IMR-90 (cell line): Measurements from ENCODE around the gene RNF224. TPM values are rescaled to one million over a fixed set of nuclear protein-coding genes. Genes with fewer than 3 reads are reported as not detected.

Experiments used
- ATAC-seq: fragments of 200-7000 bp; cut with Tn5 transposase; 2 replicates; pipeline ENCODE4 v1.9.1; 2020; ENCODE audit warnings: low read depth, mild to moderate bottlenecking, moderate library complexity
- BruUV-seq: library from RNA; stranded (reverse); fragments of 400-500 nt; replicated peaks from 2 replicates; lab custom pipeline; 2021; lab: Mats Ljungman, UMichigan
- CTCF ChIA-PET: fragments of 300-600 bp; formaldehyde crosslinking; extraction: SDS; loops from one replicate; lab custom pipeline; 2021; ENCODE audit warnings: antibody characterized with exemption; lab: Yijun Ruan, JAX
- POLR2A ChIA-PET: fragments of 300-600 bp; sonication (Branson Sonifier 250); formaldehyde crosslinking; loops from one replicate; lab custom pipeline; 2022; ENCODE audit warnings: antibody characterized with exemption; ENCODE audit not compliant: unreplicated experiment; lab: Charles Lee
- DNase-seq: peaks from one replicate; pipeline ENCODE4 v3.0.0; 2013
- H2AFZ ChIP-seq: replicated peaks from 2 replicates; pipeline ENCODE3; 2013; ENCODE audit warnings: low read length, mild to moderate bottlenecking; ENCODE audit not compliant: poor library complexity
- H2AK5ac ChIP-seq: 2 replicates; pipeline ENCODE4 v1.6.1; 2013; ENCODE audit warnings: low read depth, low read length, inconsistent platforms
- H2AK9ac ChIP-seq: replicated peaks from 2 replicates; pipeline ENCODE3; 2013; ENCODE audit warnings: mild to moderate bottlenecking, low read depth, low read length, moderate library complexity; ENCODE audit not compliant: poor library complexity
- H2BK120ac ChIP-seq: 2 replicates; pipeline ENCODE4 v1.6.1; 2013; ENCODE audit warnings: low read depth, low read length, inconsistent platforms
- H2BK15ac ChIP-seq: 3 replicates; pipeline ENCODE4 v1.6.1; 2013; ENCODE audit warnings: low read depth, low read length, inconsistent platforms
- H2BK20ac ChIP-seq: 2 replicates; pipeline ENCODE4 v1.6.1; 2013; ENCODE audit warnings: low read depth, mild to moderate bottlenecking, inconsistent platforms, low read length, moderate library complexity
- H2BK5ac ChIP-seq: 2 replicates; pipeline ENCODE4 v1.6.1; 2013; ENCODE audit warnings: mild to moderate bottlenecking, low read depth, low read length, inconsistent platforms; ENCODE audit not compliant: poor library complexity, severe bottlenecking
- H3K14ac ChIP-seq: replicated peaks from 2 replicates; pipeline ENCODE4 v1.6.1; 2013; ENCODE audit warnings: low read depth, low read length, inconsistent platforms
- H3K18ac ChIP-seq: 2 replicates; pipeline ENCODE4 v1.6.1; 2013; ENCODE audit warnings: low read depth, low read length, control low read depth
- H3K23ac ChIP-seq: 2 replicates; pipeline ENCODE4 v1.6.1; 2013; ENCODE audit warnings: low read depth, low read length, inconsistent platforms
- H3K27ac ChIP-seq: 2 replicates; pipeline ENCODE4 v1.5.1; 2013; ENCODE audit warnings: mild to moderate bottlenecking, control low read depth, low read length; ENCODE audit not compliant: insufficient read depth
- H3K27me3 ChIP-seq: 2 replicates; pipeline ENCODE4 v1.6.1; 2013; ENCODE audit warnings: low read length; ENCODE audit not compliant: control insufficient read depth, insufficient read depth
- H3K36me3 ChIP-seq: 2 replicates; pipeline ENCODE4 v1.6.1; 2013; ENCODE audit warnings: low read length, mixed read lengths; ENCODE audit not compliant: control insufficient read depth, insufficient read depth
- H3K4ac ChIP-seq: 2 replicates; pipeline ENCODE4 v1.6.1; 2013; ENCODE audit warnings: low read depth, low read length, inconsistent platforms
- H3K4me1 ChIP-seq: 2 replicates; pipeline ENCODE4 v1.6.1; 2013; ENCODE audit warnings: low read length, mixed read lengths; ENCODE audit not compliant: control insufficient read depth, insufficient read depth
- H3K4me2 ChIP-seq: 2 replicates; pipeline ENCODE4 v1.6.1; 2013; ENCODE audit warnings: low read depth, mild to moderate bottlenecking, control low read depth, low read length, moderate library complexity
- H3K4me3 ChIP-seq: 2 replicates; pipeline ENCODE4 v1.5.1; 2013; ENCODE audit warnings: low read depth, mild to moderate bottlenecking, control low read depth, low read length, moderate library complexity; ENCODE audit not compliant: insufficient read depth
- H3K56ac ChIP-seq: 2 replicates; pipeline ENCODE4 v1.6.1; 2013; ENCODE audit warnings: low read length, inconsistent platforms; ENCODE audit not compliant: insufficient read depth; ENCODE audit errors: extremely low read depth
- H3K79me1 ChIP-seq, 2 experiments: 2 replicates each; pipeline ENCODE4 v1.6.1; 2013; ENCODE audit warnings: low read length in 2 of 2, inconsistent platforms in 1 of 2, low read depth in 1 of 2
- H3K9ac ChIP-seq: 2 replicates; pipeline ENCODE4 v1.6.1; 2013; ENCODE audit warnings: low read depth, low read length, control low read depth
- H3K9me1 ChIP-seq: 2 replicates; pipeline ENCODE4 v1.6.1; 2013; ENCODE audit warnings: low read length, inconsistent platforms; ENCODE audit not compliant: insufficient read depth
- H3K9me3 ChIP-seq: 2 replicates; pipeline ENCODE4 v1.6.1; 2013; ENCODE audit warnings: low read length; ENCODE audit not compliant: control insufficient read depth, insufficient read depth
- H4K20me1 ChIP-seq: 2 replicates; pipeline ENCODE4 v1.6.1; 2013; ENCODE audit warnings: low read length, inconsistent platforms; ENCODE audit not compliant: insufficient read depth
- H4K5ac ChIP-seq: 2 replicates; pipeline ENCODE4 v1.6.1; 2013; ENCODE audit warnings: mild to moderate bottlenecking, low read depth, low read length, control low read depth
- H4K8ac ChIP-seq, 2 experiments: 2 replicates each; pipeline ENCODE4 v1.6.1; 2013; ENCODE audit warnings: low read depth in 2 of 2, low read length in 2 of 2, control low read depth in 1 of 2, inconsistent platforms in 1 of 2
- H4K91ac ChIP-seq: 2 replicates; pipeline ENCODE4 v1.6.1; 2013; ENCODE audit warnings: low read depth, low read length, inconsistent platforms; ENCODE audit not compliant: insufficient read depth
- BHLHE40 ChIP-seq: fragments of 150-350 bp; IDR thresholded peaks from 2 replicates; pipeline ENCODE4 v1.6.1; 2016; ENCODE audit warnings: mild to moderate bottlenecking, low read depth, low read length
- CEBPB ChIP-seq: IDR thresholded peaks from 2 replicates; pipeline ENCODE4 v1.6.1; 2012; ENCODE audit warnings: low read depth, low read length, improper control_type of control experiment
- MAFK ChIP-seq: IDR thresholded peaks from 2 replicates; pipeline ENCODE4 v1.6.1; 2012; ENCODE audit warnings: low read depth, low read length, improper control_type of control experiment
- MXI1 ChIP-seq: IDR thresholded peaks from 2 replicates; pipeline ENCODE4 v1.6.1; 2012; ENCODE audit warnings: low read depth, mild to moderate bottlenecking, low read length, moderate library complexity, borderline replicate concordance
- POLR2A ChIP-seq: IDR thresholded peaks from 2 replicates; pipeline ENCODE4 v1.6.1; 2012; ENCODE audit warnings: mild to moderate bottlenecking, low read depth, low read length
- RCOR1 ChIP-seq: IDR thresholded peaks from 2 replicates; pipeline ENCODE4 v1.6.1; 2012; ENCODE audit warnings: mild to moderate bottlenecking, low read length, improper control_type of control experiment; ENCODE audit not compliant: insufficient replicate concordance
- RFX5 ChIP-seq: IDR thresholded peaks from 2 replicates; pipeline ENCODE4 v1.8.0; 2012; ENCODE audit warnings: low read depth, mild to moderate bottlenecking, low read length, moderate library complexity
- WGBS, 2 experiments: methylation state at CpG; one replicate each; pipeline versions ENCODE4 v1.1.5 to v1.1.7; 2013; ENCODE audit warnings: missing lambda C conversion rate in 2 of 2; ENCODE audit not compliant: insufficient read length in 1 of 2; ENCODE audit errors: extremely low coverage in 2 of 2; 5-methylcytosine and 5-hydroxymethylcytosine counted together
- dilution Hi-C: fragments of 300-500 bp; cut with HindIII; formaldehyde crosslinking; loops from one replicate; pipeline ENCODE4 v1.14.3; 2018; ENCODE audit warnings: low sequenced_read_pairs; ENCODE audit not compliant: unreplicated experiment
- in situ Hi-C: fragments of 300-500 bp; cut with MboI; formaldehyde crosslinking; loops from 3 replicates; pipeline ENCODE4 v1.14.3; 2019; ENCODE audit warnings: low sequenced_read_pairs, inconsistent platforms, mixed read lengths
- intact Hi-C: fragments of 100-400 bp; cut with micrococcal nuclease; formaldehyde crosslinking; loops from 2 replicates; pipeline ENCODE4 v1.10.0; 2022
- polyA plus RNA-seq, 3 experiments: library from polyadenylated mRNA; depleted of rRNA; stranded (reverse); fragments of >200 nt; gene quantifications; 2 replicates each; pipeline ENCODE4 v1.2.3, GENCODE V29; 2012; ENCODE audit warnings: low replicate concordance in 1 of 3
- total RNA-seq: library from RNA; depleted of rRNA; stranded (reverse); fragments of >200 nt; gene quantifications from 2 replicates; pipeline ENCODE4 v1.2.3, GENCODE V29; 2012
- TF ChIP-seq, protein P1 (sequence below): conservative IDR thresholded peaks from 2 replicates; pipeline ENCODE4 v1.5.1; 2012; ENCODE audit warnings: mild to moderate bottlenecking, low read depth, low read length, improper control_type of control experiment

Gene RNF224
- total and polyA plus RNA-seq, 2 of the 4 experiments (the other 2 are of a cell fraction) = not detected

DNA sequence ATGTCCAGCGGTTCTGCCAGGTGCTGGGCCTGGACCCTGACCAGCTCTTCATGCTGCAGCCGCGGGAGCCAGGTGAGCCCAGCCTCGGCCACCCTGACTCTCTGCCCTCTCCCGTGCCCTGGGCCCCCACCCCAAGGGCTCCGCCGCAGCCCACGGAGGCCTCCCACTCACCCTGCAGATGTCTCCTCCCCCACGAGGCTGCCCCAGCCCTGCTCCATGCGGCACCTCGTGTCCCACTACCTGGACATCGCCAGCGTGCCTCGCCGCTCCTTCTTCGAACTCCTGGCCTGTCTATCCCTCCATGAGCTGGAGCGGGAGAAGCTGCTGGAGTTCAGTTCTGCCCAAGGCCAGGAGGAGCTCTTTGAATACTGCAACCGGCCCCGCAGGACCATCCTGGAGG, 12.7 kb upstream of the RNF224 start:
- no peak overlapping the region for H3K18ac ChIP-seq
- no peak overlapping the region for H3K4ac ChIP-seq
- H4K8ac ChIP-seq = no peak overlapping the region
- no peak overlapping the region for H2BK15ac ChIP-seq
- no peaks in the 10 kb centered on the region for H3K27me3 ChIP-seq
- CTCF ChIA-PET = no interaction called here
- in situ Hi-C loops = no loop called here
- H4K91ac ChIP-seq = no peak overlapping the region
- H3K36me3 ChIP-seq = peaks cover 19% of the 10 kb centered on the region
- dilution Hi-C loops = no loop called here
- intact Hi-C loops = no loop called here
- H4K20me1 ChIP-seq = no peaks in the 10 kb centered on the region
- H3K23ac ChIP-seq = no peak overlapping the region
- no peak overlapping the region for H2BK20ac ChIP-seq
- no peak overlapping the region for H2BK120ac ChIP-seq
- no peak overlapping the region for H2BK5ac ChIP-seq
- no peak overlapping the region for H3K4me2 ChIP-seq
- peaks cover 6% of the 10 kb centered on the region for H3K4me1 ChIP-seq
- TF ChIP-seq POLR2A = no peak
- TF ChIP-seq MXI1 = no peak
- TF ChIP-seq MAFK = no peak
- TF ChIP-seq RFX5 = no peak
- TF ChIP-seq CEBPB = no peak
- TF ChIP-seq, protein P1, sequence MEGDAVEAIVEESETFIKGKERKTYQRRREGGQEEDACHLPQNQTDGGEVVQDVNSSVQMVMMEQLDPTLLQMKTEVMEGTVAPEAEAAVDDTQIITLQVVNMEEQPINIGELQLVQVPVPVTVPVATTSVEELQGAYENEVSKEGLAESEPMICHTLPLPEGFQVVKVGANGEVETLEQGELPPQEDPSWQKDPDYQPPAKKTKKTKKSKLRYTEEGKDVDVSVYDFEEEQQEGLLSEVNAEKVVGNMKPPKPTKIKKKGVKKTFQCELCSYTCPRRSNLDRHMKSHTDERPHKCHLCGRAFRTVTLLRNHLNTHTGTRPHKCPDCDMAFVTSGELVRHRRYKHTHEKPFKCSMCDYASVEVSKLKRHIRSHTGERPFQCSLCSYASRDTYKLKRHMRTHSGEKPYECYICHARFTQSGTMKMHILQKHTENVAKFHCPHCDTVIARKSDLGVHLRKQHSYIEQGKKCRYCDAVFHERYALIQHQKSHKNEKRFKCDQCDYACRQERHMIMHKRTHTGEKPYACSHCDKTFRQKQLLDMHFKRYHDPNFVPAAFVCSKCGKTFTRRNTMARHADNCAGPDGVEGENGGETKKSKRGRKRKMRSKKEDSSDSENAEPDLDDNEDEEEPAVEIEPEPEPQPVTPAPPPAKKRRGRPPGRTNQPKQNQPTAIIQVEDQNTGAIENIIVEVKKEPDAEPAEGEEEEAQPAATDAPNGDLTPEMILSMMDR = no peak
- TF ChIP-seq RCOR1 = no peak
- TF ChIP-seq BHLHE40 = no peak
- H3K9me1 ChIP-seq = peaks cover 3% of the 10 kb centered on the region; the same call in 1 of the 2 replicates
- H4K5ac ChIP-seq = no peak overlapping the region
- 94% methylated on average over 12 of the region's 19 CpGs; no CpG with 5 or more reads in 1 of the 2 experiments for WGBS, 2 experiments
- no peak overlapping the region for H2AK5ac ChIP-seq
- BruUV-seq = no TSS peak
- H3K79me1 ChIP-seq = peaks cover 0 to 6% of the 10 kb centered on the region in 2 experiments; a peak in 1 of 4 replicates
- H3K9me3 ChIP-seq = no peaks in the 10 kb centered on the region
- H2AFZ ChIP-seq = no peak overlapping the region
- no peak for DNase-seq
- no peak overlapping the region for H3K27ac ChIP-seq
- H2AK9ac ChIP-seq = no peak overlapping the region
- POLR2A ChIA-PET = no interaction called here
- no peak overlapping the region for H3K4me3 ChIP-seq
- H3K14ac ChIP-seq = no peak overlapping the region
- no peak for ATAC-seq
- no peak overlapping the region for H3K9ac ChIP-seq
- no peak overlapping the region for H3K56ac ChIP-seq
